ENCODE measurements around the gene PWWP2B. TPM values are rescaled to one million over a fixed set of nuclear protein-coding genes. Genes with fewer than 3 reads are reported as not detected.

PWWP2B gene
- total RNA-seq, 1 experiment from 2014 or later: 12.2 TPM

DNA sequence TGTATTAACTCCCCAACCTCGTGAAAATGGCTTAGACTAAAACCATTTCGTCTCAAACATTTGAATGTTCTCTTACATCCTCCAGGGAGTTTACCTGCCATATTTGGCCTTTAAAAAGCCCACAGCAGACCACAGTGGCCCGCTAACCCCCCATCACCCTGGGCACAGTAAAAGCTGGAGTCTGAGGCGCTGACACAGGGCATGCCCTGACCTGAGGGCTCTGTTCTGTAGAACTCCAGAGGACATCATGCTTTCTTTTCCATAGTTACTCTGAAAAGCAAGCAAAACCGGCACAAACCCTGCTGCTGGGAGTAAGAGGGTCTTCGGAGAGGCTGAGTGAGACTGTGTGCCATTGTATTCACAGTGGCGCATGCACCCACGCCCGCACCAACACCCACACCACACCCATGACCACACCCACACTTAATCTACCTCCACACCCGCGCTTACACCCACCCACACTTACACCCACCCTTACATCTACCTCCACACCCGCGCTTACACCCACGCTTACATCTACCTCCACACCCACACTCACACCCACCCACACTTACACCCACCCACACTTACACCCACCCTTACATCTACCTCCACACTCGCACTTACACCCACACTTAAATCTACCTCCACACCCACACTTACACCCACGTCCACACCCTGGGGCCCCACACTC lies 32.9 kb upstream of the PWWP2B start:
- DNase-seq (ENCODE audit: low spot score): no peak
- Mint-ChIP-seq H3K27me3 (ENCODE audit: low read depth) (no peaks in the 10 kb centered on the region), H3K4me3 (no peak overlapping the region), H3K9me3 (peaks cover 7% of the 10 kb centered on the region), H3K27ac (no peak overlapping the region; the same call in 1 of the 2 replicates), H3K36me3 (peaks cover 4% of the 10 kb centered on the region), H3K4me1 (peaks cover 5% of the 10 kb centered on the region)
- TF ChIP-seq, protein P1, sequence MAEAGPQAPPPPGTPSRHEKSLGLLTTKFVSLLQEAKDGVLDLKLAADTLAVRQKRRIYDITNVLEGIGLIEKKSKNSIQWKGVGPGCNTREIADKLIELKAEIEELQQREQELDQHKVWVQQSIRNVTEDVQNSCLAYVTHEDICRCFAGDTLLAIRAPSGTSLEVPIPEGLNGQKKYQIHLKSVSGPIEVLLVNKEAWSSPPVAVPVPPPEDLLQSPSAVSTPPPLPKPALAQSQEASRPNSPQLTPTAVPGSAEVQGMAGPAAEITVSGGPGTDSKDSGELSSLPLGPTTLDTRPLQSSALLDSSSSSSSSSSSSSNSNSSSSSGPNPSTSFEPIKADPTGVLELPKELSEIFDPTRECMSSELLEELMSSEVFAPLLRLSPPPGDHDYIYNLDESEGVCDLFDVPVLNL (CRISPR knock-in tag; IDR thresholded peaks at IDR 0.05; ENCODE audit: borderline replicate concordance, low read depth): no peak
- TF ChIP-seq GABPB1 (CRISPR knock-in tag; IDR thresholded peaks at IDR 0.05): no peak
- no peak for TF ChIP-seq TCF7 (CRISPR knock-in tag; IDR thresholded peaks at IDR 0.05; ENCODE audit: low read depth)
- TF ChIP-seq, protein P2, sequence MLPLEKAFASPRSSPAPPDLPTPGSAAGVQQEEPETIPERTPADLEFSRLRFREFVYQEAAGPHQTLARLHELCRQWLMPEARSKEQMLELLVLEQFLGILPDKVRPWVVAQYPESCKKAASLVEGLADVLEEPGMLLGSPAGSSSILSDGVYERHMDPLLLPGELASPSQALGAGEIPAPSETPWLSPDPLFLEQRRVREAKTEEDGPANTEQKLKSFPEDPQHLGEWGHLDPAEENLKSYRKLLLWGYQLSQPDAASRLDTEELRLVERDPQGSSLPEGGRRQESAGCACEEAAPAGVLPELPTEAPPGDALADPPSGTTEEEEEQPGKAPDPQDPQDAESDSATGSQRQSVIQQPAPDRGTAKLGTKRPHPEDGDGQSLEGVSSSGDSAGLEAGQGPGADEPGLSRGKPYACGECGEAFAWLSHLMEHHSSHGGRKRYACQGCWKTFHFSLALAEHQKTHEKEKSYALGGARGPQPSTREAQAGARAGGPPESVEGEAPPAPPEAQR (CRISPR knock-in tag; IDR thresholded peaks at IDR 0.05): no peak
- TF ChIP-seq, protein P3, sequence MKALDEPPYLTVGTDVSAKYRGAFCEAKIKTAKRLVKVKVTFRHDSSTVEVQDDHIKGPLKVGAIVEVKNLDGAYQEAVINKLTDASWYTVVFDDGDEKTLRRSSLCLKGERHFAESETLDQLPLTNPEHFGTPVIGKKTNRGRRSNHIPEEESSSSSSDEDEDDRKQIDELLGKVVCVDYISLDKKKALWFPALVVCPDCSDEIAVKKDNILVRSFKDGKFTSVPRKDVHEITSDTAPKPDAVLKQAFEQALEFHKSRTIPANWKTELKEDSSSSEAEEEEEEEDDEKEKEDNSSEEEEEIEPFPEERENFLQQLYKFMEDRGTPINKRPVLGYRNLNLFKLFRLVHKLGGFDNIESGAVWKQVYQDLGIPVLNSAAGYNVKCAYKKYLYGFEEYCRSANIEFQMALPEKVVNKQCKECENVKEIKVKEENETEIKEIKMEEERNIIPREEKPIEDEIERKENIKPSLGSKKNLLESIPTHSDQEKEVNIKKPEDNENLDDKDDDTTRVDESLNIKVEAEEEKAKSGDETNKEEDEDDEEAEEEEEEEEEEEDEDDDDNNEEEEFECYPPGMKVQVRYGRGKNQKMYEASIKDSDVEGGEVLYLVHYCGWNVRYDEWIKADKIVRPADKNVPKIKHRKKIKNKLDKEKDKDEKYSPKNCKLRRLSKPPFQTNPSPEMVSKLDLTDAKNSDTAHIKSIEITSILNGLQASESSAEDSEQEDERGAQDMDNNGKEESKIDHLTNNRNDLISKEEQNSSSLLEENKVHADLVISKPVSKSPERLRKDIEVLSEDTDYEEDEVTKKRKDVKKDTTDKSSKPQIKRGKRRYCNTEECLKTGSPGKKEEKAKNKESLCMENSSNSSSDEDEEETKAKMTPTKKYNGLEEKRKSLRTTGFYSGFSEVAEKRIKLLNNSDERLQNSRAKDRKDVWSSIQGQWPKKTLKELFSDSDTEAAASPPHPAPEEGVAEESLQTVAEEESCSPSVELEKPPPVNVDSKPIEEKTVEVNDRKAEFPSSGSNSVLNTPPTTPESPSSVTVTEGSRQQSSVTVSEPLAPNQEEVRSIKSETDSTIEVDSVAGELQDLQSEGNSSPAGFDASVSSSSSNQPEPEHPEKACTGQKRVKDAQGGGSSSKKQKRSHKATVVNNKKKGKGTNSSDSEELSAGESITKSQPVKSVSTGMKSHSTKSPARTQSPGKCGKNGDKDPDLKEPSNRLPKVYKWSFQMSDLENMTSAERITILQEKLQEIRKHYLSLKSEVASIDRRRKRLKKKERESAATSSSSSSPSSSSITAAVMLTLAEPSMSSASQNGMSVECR (CRISPR knock-in tag; IDR thresholded peaks at IDR 0.05; ENCODE audit: borderline replicate concordance): no peak
- no peak for TF ChIP-seq ZNF263 (CRISPR knock-in tag; IDR thresholded peaks at IDR 0.05; ENCODE audit: low read depth)
- no peak for TF ChIP-seq IRF2 (CRISPR knock-in tag; IDR thresholded peaks at IDR 0.05; ENCODE audit: borderline replicate concordance, low read depth)
- TF ChIP-seq, protein P4, sequence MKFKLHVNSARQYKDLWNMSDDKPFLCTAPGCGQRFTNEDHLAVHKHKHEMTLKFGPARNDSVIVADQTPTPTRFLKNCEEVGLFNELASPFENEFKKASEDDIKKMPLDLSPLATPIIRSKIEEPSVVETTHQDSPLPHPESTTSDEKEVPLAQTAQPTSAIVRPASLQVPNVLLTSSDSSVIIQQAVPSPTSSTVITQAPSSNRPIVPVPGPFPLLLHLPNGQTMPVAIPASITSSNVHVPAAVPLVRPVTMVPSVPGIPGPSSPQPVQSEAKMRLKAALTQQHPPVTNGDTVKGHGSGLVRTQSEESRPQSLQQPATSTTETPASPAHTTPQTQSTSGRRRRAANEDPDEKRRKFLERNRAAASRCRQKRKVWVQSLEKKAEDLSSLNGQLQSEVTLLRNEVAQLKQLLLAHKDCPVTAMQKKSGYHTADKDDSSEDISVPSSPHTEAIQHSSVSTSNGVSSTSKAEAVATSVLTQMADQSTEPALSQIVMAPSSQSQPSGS (CRISPR knock-in tag; IDR thresholded peaks at IDR 0.05; ENCODE audit: borderline replicate concordance, low read depth): no peak
- POLR2A ChIA-PET: no interaction called here
- ATAC-seq: no peak; the same call in 1 of the 2 replicates
- CTCF ChIA-PET: interaction anchor here (0.7 to 1.5 kb wide), 9 partner anchors 11 to 134 kb away, joined by 3 to 7 read pairs (median 3); no protein-coding TSS in a partner anchor

DNA sequence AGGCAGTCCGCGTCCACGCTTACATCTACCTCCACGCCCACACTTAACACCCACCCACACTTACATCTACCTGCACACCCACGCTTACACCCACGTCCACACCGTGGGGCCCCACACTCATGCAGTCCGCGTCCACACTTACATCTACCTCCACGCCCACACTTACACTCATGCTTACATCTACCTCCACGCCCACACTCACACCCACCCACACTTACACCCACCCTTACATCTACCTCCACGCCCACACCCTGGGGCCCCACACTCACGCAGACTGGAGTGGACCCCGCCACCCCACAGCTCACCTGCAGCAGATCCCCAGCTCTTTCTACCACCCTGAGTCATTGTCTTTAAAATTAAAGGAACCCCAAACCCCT lies 32.4 kb upstream of the PWWP2B start:
- no peak for TF ChIP-seq IRF2 (CRISPR knock-in tag; IDR thresholded peaks at IDR 0.05; ENCODE audit: borderline replicate concordance, low read depth)
- TF ChIP-seq KAT7 (CRISPR knock-in tag; IDR thresholded peaks at IDR 0.05; ENCODE audit: borderline replicate concordance): no peak
- TF ChIP-seq, protein P5, sequence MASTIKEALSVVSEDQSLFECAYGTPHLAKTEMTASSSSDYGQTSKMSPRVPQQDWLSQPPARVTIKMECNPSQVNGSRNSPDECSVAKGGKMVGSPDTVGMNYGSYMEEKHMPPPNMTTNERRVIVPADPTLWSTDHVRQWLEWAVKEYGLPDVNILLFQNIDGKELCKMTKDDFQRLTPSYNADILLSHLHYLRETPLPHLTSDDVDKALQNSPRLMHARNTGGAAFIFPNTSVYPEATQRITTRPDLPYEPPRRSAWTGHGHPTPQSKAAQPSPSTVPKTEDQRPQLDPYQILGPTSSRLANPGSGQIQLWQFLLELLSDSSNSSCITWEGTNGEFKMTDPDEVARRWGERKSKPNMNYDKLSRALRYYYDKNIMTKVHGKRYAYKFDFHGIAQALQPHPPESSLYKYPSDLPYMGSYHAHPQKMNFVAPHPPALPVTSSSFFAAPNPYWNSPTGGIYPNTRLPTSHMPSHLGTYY (CRISPR knock-in tag; IDR thresholded peaks at IDR 0.05): no peak
- TF ChIP-seq ZNF423 (CRISPR knock-in tag; IDR thresholded peaks at IDR 0.05): no peak
- TF ChIP-seq ZNF138 (CRISPR knock-in tag; conservative IDR thresholded peaks at IDR 0.05): no peak
- no peak for TF ChIP-seq ATF1 (CRISPR knock-in tag; IDR thresholded peaks at IDR 0.05)
- TF ChIP-seq SMAD3 (CRISPR knock-in tag; IDR thresholded peaks at IDR 0.05; ENCODE audit: borderline replicate concordance): no peak
- TF ChIP-seq, protein P6, sequence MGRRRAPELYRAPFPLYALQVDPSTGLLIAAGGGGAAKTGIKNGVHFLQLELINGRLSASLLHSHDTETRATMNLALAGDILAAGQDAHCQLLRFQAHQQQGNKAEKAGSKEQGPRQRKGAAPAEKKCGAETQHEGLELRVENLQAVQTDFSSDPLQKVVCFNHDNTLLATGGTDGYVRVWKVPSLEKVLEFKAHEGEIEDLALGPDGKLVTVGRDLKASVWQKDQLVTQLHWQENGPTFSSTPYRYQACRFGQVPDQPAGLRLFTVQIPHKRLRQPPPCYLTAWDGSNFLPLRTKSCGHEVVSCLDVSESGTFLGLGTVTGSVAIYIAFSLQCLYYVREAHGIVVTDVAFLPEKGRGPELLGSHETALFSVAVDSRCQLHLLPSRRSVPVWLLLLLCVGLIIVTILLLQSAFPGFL (CRISPR knock-in tag; IDR thresholded peaks at IDR 0.05; ENCODE audit: borderline replicate concordance): no peak
- TF ChIP-seq, protein P7, sequence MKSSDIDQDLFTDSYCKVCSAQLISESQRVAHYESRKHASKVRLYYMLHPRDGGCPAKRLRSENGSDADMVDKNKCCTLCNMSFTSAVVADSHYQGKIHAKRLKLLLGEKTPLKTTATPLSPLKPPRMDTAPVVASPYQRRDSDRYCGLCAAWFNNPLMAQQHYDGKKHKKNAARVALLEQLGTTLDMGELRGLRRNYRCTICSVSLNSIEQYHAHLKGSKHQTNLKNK (CRISPR knock-in tag; IDR thresholded peaks at IDR 0.05): no peak
- TF ChIP-seq, protein P1 (CRISPR knock-in tag; IDR thresholded peaks at IDR 0.05; ENCODE audit: borderline replicate concordance, low read depth): no peak
- no peak for TF ChIP-seq TEAD4 (CRISPR knock-in tag; IDR thresholded peaks at IDR 0.05)
- ChIA-PET CTCF (no interaction called here), POLR2A (no interaction called here)
- Mint-ChIP-seq H3K4me3 (no peak overlapping the region), H3K27ac (no peak overlapping the region), H3K36me3 (peaks cover 4% of the 10 kb centered on the region), H3K4me1 (peaks cover 10% of the 10 kb centered on the region), H3K9me3 (peaks cover 7% of the 10 kb centered on the region), H3K27me3 (ENCODE audit: low read depth) (no peaks in the 10 kb centered on the region)
- DNase-seq (ENCODE audit: low spot score) (no peak), ATAC-seq (no peak)

All from WTC11 (cell line).